ENCODE results near the gene NANP. TPM values are rescaled to one million over a fixed set of nuclear protein-coding genes. Genes with fewer than 3 reads are reported as not detected.

NANP gene
- total and polyA plus RNA-seq, 7 donors = 1.9 to 4.1 (median 2.9) TPM

GRCh38 chr20:25565578-25566157 is 58.1 kb downstream of the NANP start:
- no peak for TF ChIP-seq CTCF (IDR thresholded peaks at IDR 0.05)
- ATAC-seq (no peak), DNase-seq (no peak)
- Histone ChIP-seq H3K4me3 (no peak overlapping the region), H3K36me3 (ENCODE audit: insufficient read depth in 1 of 2, low read depth in 1 of 2) (no peaks in the 10 kb centered on the region), H3K4me1 (no peaks in the 10 kb centered on the region), H3K9me3 (no peaks in the 10 kb centered on the region), H3K27ac (no peak overlapping the region), H3K27me3 (ENCODE audit: insufficient read depth in 3 of 3, low read length in 2 of 3) (no peaks in the 10 kb centered on the region)
- intact Hi-C loops (cut with DNase I) = no loop called here
- WGBS, 3 donors = 64 to 72% (median 69%) methylated on average over 6 of the region's 6 CpGs

- 96 to 98% (median 97%) methylated on average over 6 of the region's 6 CpGs for WGBS, 3 donors
- Histone ChIP-seq H3K27me3 (ENCODE audit: insufficient read depth in 3 of 3, low read length in 2 of 3) (no peaks in the 10 kb centered on the region), H3K9me3 (no peaks in the 10 kb centered on the region), H3K4me1 (no peaks in the 10 kb centered on the region), H3K4me3 (no peak overlapping the region), H3K27ac (no peak overlapping the region), H3K36me3 (ENCODE audit: insufficient read depth in 1 of 2, low read depth in 1 of 2) (no peaks in the 10 kb centered on the region)
- intact Hi-C loops (cut with DNase I) = no loop called here
- ATAC-seq (no peak), DNase-seq (no peak)
- TF ChIP-seq CTCF (IDR thresholded peaks at IDR 0.05) = no peak
Observed at GRCh38 chr20:25563876-25564275, 59.9 kb downstream of the NANP start.

GRCh38 chr20:25563362-25563761 is 60.5 kb downstream of the NANP start:
- Histone ChIP-seq H3K27ac (no peak overlapping the region), H3K4me3 (no peak overlapping the region), H3K4me1 (no peaks in the 10 kb centered on the region), H3K36me3 (ENCODE audit: insufficient read depth in 1 of 2, low read depth in 1 of 2) (no peaks in the 10 kb centered on the region), H3K27me3 (ENCODE audit: insufficient read depth in 3 of 3, low read length in 2 of 3) (no peaks in the 10 kb centered on the region), H3K9me3 (no peaks in the 10 kb centered on the region)
- intact Hi-C loops (cut with DNase I) = no loop called here
- no peak for TF ChIP-seq CTCF (IDR thresholded peaks at IDR 0.05)
- no peak for DNase-seq
- no peak for ATAC-seq

Other genes with a start within 250 kb of the NANP start
- gene ABHD12, start 233.2 kb downstream of the NANP start, total RNA-seq = 10 to 100 TPM in 1 of 4 donors, 1 to 10 TPM in 3; 7.9 to 10.9 (median 8.8) TPM
- 10 to 100 TPM in 2 of 3 donors, 1 to 10 TPM in 1; 7.9 to 15.5 (median 10.5) TPM for gene ABHD12, start 233.2 kb downstream of the NANP start, polyA plus RNA-seq
- under 1 TPM in 3 of 4 donors, not detected in 1; 0.11 to 0.20 (median 0.15) TPM for gene GINS1, start 216.3 kb downstream of the NANP start, total RNA-seq
- under 1 TPM; 0.07 to 0.67 (median 0.31) TPM for gene GINS1, start 216.3 kb downstream of the NANP start, polyA plus RNA-seq
- gene NINL, start 38.5 kb downstream of the NANP start, total RNA-seq = 1 to 10 TPM in 1 of 4 donors, under 1 TPM in 3; 0.22 to 1.3 (median 0.48) TPM
- under 1 TPM; 0.23 to 0.57 (median 0.36) TPM for gene NINL, start 38.5 kb downstream of the NANP start, polyA plus RNA-seq
- 10 to 100 TPM in 2 of 4 donors, 1 to 10 TPM in 2; 7.4 to 12.5 (median 9.6) TPM for gene ZNF337, start 72.8 kb upstream of the NANP start, total RNA-seq
- 1 to 10 TPM; 4.1 to 8.1 (median 4.4) TPM for gene ZNF337, start 72.8 kb upstream of the NANP start, polyA plus RNA-seq

Measured in psoas muscle (tissue), 8 donors.